DMS53 (cell line): ENCODE data around the gene SEPSECS.

Experiments used
- DNase-seq: peaks from one replicate; lab custom pipeline; 2025; lab: John Stamatoyannopoulos, UW

The SEPSECS gene

GRCh38 chr4:25081866-25082471, 78.3 kb downstream of the SEPSECS start:
- DNase-seq, result no peak

GRCh38 chr4:25080571-25080970, 79.7 kb downstream of the SEPSECS start:
- no peak for DNase-seq

- DNase-seq, result no peak
Measured at GRCh38 chr4:25078523-25078922, 81.7 kb downstream of the SEPSECS start.

- DNase-seq, result peak; percentile 11
Measured at GRCh38 chr4:25076625-25077398, 83.4 kb downstream of the SEPSECS start.

GRCh38 chr4:25075851-25076250, 84.4 kb downstream of the SEPSECS start:
- DNase-seq, result peak; percentile 77

- peak; percentile 39 for DNase-seq
Measured at GRCh38 chr4:25075129-25075528, 85.1 kb downstream of the SEPSECS start.

- DNase-seq, result peak; percentile 11
Measured at GRCh38 chr4:25070545-25070944, 89.7 kb downstream of the SEPSECS start.
